Kidney (tissue), 14 donors: ENCODE measurements around the gene TEKT4. TPM values are rescaled to one million over a fixed set of nuclear protein-coding genes. Genes with fewer than 3 reads are reported as not detected.
"Not testable (repeated sequence)": the region's sequence is repeated elsewhere in the genome, so short reads cannot be mapped to it uniquely, and the experiment has no call there.

ENCODE experiments used
- DNase-seq, 5 donors: peaks; one replicate each; pipeline ENCODE4 v3.0.0-alpha.2; 2013 to 2020
- FAIRE-seq: peaks from 2 replicates; lab custom pipeline; 2012; peaks lifted over from hg19 to GRCh38; lab: Jason Lieb, UNC
- H3K27ac ChIP-seq, 2 donors: one replicate each; pipeline ENCODE4 v1.7.0; 2013; ENCODE audit warnings: low read depth in 2 of 2, low read length in 2 of 2, inconsistent platforms in 1 of 2
- H3K27me3 ChIP-seq: one replicate; pipeline ENCODE4 v1.7.1; 2013; ENCODE audit warnings: low read length, inconsistent platforms; ENCODE audit not compliant: control insufficient read depth, insufficient read depth
- H3K36me3 ChIP-seq, 3 donors: one replicate each; pipeline versions ENCODE4 v1.7.0 to v1.7.1; 2013; ENCODE audit warnings: low read length in 3 of 3, control low read depth in 1 of 3, inconsistent platforms in 1 of 3; ENCODE audit not compliant: insufficient read depth in 3 of 3, control insufficient read depth in 2 of 3
- H3K4me1 ChIP-seq, 3 donors: one replicate each; pipeline versions ENCODE4 v1.7.0 to v1.7.1; 2013; ENCODE audit warnings: low read length in 3 of 3, inconsistent platforms in 1 of 3, low read depth in 1 of 3; ENCODE audit not compliant: control insufficient read depth in 2 of 3, insufficient read depth in 2 of 3
- H3K4me3 ChIP-seq, 3 donors: one replicate each; pipeline versions ENCODE4 v1.7.0 to v1.8.1; 2013; ENCODE audit warnings: low read length in 3 of 3, control low read depth in 1 of 3, inconsistent platforms in 1 of 3
- H3K9ac ChIP-seq, 3 donors: one replicate each; pipeline versions ENCODE4 v1.7.0 to v1.7.1; 2013; ENCODE audit warnings: low read length in 3 of 3, control low read depth in 1 of 3, inconsistent platforms in 1 of 3
- H3K9me3 ChIP-seq, 3 donors: one replicate each; pipeline versions ENCODE4 v1.7.0 to v1.7.1; 2013; ENCODE audit warnings: low read length in 3 of 3, control low read depth in 1 of 3, inconsistent platforms in 1 of 3; ENCODE audit not compliant: control insufficient read depth in 2 of 3, insufficient read depth in 1 of 3
- intact Hi-C: fragments of 100-400 bp; cut with DNase I; formaldehyde crosslinking; loops from one replicate; pipeline ENCODE4 v1.11.1; 2022
- polyA plus RNA-seq: library from polyadenylated mRNA; stranded (reverse); fragments of 350-450 nt; fragmentation: Illumina TruSeq; extraction: RNeasy Lipid Tissue Mini Kit (QIAGEN cat#74804); gene quantifications from one replicate; pipeline ENCODE4 v1.2.3, GENCODE V29; 2014; ENCODE audit warnings: low read depth, low replicate concordance; ENCODE audit not compliant: insufficient read depth
- total RNA-seq: library from RNA; stranded (reverse); fragmentation: NEBNext Ultra II Directional; extraction: Animal tissue kit (Norgen Biotek cat#: 25700); gene quantifications from one replicate; pipeline ENCODE4 v1.2.1, GENCODE V29; 2021
- TF ChIP-seq, protein P1 (sequence below): IDR thresholded peaks from 3 replicates; pipeline ENCODE4 v1.5.1; 2012; ENCODE audit warnings: mild to moderate bottlenecking, moderate library complexity, borderline replicate concordance; ENCODE audit not compliant: insufficient read depth; ENCODE audit errors: extremely low read depth
- donor health status: control.
- donor health status: control.
- donor health status: control.
- donor health status: control.
- donor health status: control.
- donor health status: DM: yes; HTN: yes; CAD: no.
- donor health status: Normal renal cell carcinoma (clear cell type).

The TEKT4 gene
- total and polyA plus RNA-seq, 2 donors from 2014 or later = 0.16 TPM; not detected in 1

DNA sequence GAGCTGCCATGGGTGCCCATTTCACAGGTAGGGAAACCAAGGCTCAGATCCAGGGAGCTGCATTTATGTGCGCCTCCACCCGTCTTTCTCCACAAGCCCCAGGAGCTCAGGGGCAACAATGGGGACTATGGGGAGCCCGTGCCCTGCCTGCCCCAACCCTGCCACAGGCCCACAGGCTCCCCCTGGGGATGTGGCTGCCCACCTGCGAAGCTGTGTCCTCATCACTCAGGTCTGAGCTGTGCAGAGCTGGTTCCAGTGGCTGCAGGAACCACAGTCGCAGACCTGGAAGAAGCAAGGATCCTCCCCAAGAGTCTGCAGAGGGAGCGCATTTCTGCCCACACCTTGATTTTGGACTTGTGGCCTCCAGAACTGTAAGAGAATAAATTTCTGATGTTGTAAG is 9.8 kb downstream of the TEKT4 start:
- H3K36me3 ChIP-seq = no peaks in the 10 kb centered on the region
- H3K9ac ChIP-seq = no peak overlapping the region
- no peaks in the 10 kb centered on the region for H3K27me3 ChIP-seq
- H3K27ac ChIP-seq = no peak overlapping the region
- DNase-seq = no peak
- FAIRE-seq = no peak
- no peak overlapping the region for H3K4me3 ChIP-seq
- no peaks in the 10 kb centered on the region for H3K4me1 ChIP-seq
- H3K9me3 ChIP-seq = no peaks in the 10 kb centered on the region
- TF ChIP-seq, protein P1, sequence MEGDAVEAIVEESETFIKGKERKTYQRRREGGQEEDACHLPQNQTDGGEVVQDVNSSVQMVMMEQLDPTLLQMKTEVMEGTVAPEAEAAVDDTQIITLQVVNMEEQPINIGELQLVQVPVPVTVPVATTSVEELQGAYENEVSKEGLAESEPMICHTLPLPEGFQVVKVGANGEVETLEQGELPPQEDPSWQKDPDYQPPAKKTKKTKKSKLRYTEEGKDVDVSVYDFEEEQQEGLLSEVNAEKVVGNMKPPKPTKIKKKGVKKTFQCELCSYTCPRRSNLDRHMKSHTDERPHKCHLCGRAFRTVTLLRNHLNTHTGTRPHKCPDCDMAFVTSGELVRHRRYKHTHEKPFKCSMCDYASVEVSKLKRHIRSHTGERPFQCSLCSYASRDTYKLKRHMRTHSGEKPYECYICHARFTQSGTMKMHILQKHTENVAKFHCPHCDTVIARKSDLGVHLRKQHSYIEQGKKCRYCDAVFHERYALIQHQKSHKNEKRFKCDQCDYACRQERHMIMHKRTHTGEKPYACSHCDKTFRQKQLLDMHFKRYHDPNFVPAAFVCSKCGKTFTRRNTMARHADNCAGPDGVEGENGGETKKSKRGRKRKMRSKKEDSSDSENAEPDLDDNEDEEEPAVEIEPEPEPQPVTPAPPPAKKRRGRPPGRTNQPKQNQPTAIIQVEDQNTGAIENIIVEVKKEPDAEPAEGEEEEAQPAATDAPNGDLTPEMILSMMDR = no peak
- intact Hi-C loops = no loop called here

DNA sequence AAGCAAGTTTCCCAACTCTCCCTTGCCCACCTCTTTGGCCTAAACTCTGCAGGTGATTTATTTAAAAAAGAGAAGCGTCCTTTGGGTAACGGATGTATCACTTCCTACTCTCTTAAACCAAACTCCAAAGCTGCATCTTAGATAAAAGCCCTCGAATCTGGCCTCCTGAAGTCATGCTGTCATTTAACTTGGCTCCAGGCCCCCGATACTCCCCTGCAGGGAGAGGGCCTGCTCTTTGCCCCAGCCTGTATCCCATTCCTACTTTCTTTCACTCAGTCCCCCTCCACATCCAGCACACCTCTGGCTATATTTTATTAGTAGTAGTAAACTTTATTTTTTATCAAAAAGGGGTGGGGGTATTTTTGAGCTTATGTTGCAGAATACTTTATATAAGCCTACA is 19.0 kb downstream of the TEKT4 start:
- intact Hi-C loops = no loop called here
- no peak for DNase-seq
- no peak overlapping the region for H3K27ac ChIP-seq
- no peaks in the 10 kb centered on the region for H3K9me3 ChIP-seq
- H3K4me1 ChIP-seq = no peaks in the 10 kb centered on the region
- no peaks in the 10 kb centered on the region for H3K36me3 ChIP-seq
- FAIRE-seq = no peak
- H3K27me3 ChIP-seq = no peaks in the 10 kb centered on the region
- no peak overlapping the region for H3K4me3 ChIP-seq
- TF ChIP-seq, protein P1 = no peak
- H3K9ac ChIP-seq = no peak overlapping the region

DNA sequence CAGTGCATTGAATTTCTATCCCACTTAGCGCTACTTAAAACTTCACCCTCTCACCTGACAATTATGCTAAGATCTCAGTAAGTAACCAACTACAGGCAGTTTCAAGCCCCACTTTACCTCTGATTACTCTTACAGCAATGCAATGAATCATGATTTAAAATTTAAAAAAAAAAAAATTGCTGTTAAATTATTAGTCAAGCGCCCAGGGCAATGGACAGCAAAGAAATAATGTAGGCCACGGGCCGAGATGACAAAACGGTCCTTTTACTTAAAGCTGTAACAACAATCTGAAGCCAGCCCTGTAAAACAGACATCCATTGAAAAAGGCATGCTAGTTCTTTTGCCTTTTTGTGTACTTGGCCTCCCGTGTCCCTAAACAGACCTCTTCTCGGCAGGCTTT is 24.0 kb downstream of the TEKT4 start:
- FAIRE-seq, H3K4me1 ChIP-seq, H3K9me3 ChIP-seq, H3K4me3 ChIP-seq, H3K36me3 ChIP-seq, H3K27ac ChIP-seq, intact Hi-C loops, DNase-seq, H3K27me3 ChIP-seq, H3K9ac ChIP-seq: not testable (repeated sequence)

DNA sequence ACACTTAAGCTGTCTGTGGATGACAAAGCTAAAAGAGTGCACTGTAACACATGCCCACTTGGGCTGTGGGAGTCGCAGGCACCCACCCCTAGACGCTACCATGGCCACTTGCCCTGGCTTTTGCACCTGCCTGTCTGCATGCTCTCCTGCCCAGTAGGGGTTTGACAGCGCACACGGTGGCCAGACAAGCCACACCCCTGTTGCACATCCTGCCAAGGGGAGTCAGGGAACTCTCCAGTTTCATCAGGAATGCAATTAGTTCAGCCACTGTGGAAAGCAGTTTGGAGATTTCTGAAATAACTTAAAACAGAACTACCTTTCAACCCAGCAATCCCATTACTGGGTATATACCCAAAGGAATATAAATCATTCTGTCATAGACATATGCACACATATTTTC is 35.7 kb downstream of the TEKT4 start:
- H3K27me3 ChIP-seq, intact Hi-C loops, H3K4me1 ChIP-seq, FAIRE-seq, H3K36me3 ChIP-seq, H3K9me3 ChIP-seq, H3K9ac ChIP-seq, H3K27ac ChIP-seq, H3K4me3 ChIP-seq: not testable (repeated sequence)
- DNase-seq = peak in 2 of 5 donors; percentile 0 to 11

DNA sequence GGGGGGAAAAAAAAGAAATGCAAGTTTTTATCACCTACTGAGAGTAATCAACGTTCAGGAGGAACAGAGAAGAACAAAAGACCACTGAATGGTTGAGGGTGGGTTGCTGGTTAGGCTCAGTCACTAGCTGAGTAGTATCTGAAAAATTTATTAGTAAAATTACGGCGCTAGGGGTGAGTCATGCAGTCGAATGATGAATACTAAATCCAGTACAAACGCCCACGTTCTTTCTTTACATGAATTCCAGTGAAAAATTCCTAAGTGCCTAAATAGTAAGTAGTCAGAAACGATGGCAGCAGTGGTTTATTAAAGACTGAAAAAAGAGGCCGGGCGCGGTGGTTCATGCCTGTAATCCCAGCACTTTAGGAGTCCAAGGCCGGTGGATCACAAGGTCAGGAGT is 52.0 kb downstream of the TEKT4 start:
- H3K27me3 ChIP-seq = no peaks in the 10 kb centered on the region
- intact Hi-C loops = no loop called here
- no peaks in the 10 kb centered on the region for H3K9me3 ChIP-seq
- no peaks in the 10 kb centered on the region for H3K4me1 ChIP-seq
- H3K36me3 ChIP-seq = no peaks in the 10 kb centered on the region
- no peak overlapping the region for H3K27ac ChIP-seq
- H3K4me3 ChIP-seq = no peak overlapping the region
- DNase-seq = no peak
- no peak overlapping the region for H3K9ac ChIP-seq
- TF ChIP-seq, protein P1 = no peak
- no peak for FAIRE-seq

DNA sequence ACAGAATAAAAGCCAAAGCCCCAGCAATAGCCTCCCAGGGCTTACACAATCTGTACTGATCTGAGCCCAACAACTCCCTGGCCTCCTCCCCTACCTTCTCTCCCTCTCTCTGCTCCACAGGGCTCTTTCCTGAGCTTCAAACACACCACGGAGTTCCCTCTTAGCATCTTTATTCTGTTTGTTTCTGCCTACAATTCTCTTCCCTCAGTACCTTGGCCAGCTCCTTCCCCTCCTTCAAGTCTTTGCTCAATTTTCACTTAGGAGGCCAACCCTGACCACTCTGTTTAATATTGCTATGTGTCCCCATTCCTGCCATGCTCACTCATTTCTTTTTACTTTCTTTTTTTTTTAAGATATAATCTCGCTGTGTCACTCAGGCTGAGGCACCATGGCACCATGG is 53.8 kb downstream of the TEKT4 start:
- H3K27me3 ChIP-seq, H3K4me3 ChIP-seq, H3K4me1 ChIP-seq, FAIRE-seq, intact Hi-C loops, H3K9ac ChIP-seq, H3K27ac ChIP-seq, H3K9me3 ChIP-seq, H3K36me3 ChIP-seq: not testable (repeated sequence)
- peak in 1 of 5 donors; percentile 1 for DNase-seq
